ENCODE results near the gene PACRG.

PACRG gene

GRCh38 chr6:163259689-163260088, 531.9 kb downstream of the PACRG start:
- no peak for DNase-seq

- peak; percentile 25 for DNase-seq
Measured at GRCh38 chr6:163260111-163260895, 532.5 kb downstream of the PACRG start.

- DNase-seq: no peak
Measured at GRCh38 chr6:163260911-163261310, 533.1 kb downstream of the PACRG start.

- no peak for DNase-seq
Measured at GRCh38 chr6:163261361-163261760, 533.6 kb downstream of the PACRG start.

GRCh38 chr6:163262080-163262479, 534.3 kb downstream of the PACRG start:
- DNase-seq: no peak

- no peak for DNase-seq
Measured at GRCh38 chr6:163263196-163263595, 535.4 kb downstream of the PACRG start.

GRCh38 chr6:163263998-163264661, 536.4 kb downstream of the PACRG start:
- DNase-seq: no peak

- DNase-seq: no peak
Measured at GRCh38 chr6:163264662-163265035, 536.9 kb downstream of the PACRG start.

- no peak for DNase-seq
Measured at GRCh38 chr6:163281634-163282033, 553.9 kb downstream of the PACRG start.

GRCh38 chr6:163282672-163283071, 554.9 kb downstream of the PACRG start:
- no peak for DNase-seq

- DNase-seq: no peak
Measured at GRCh38 chr6:163284151-163284550, 556.4 kb downstream of the PACRG start.

GRCh38 chr6:163285691-163286090, 557.9 kb downstream of the PACRG start:
- no peak for DNase-seq

- no peak for DNase-seq
Measured at GRCh38 chr6:163287626-163288025, 559.9 kb downstream of the PACRG start.

GRCh38 chr6:163288066-163288465, 560.3 kb downstream of the PACRG start:
- no peak for DNase-seq

GRCh38 chr6:163288915-163289314, 561.1 kb downstream of the PACRG start:
- no peak for DNase-seq

- no peak for DNase-seq
Measured at GRCh38 chr6:163289447-163289846, 561.7 kb downstream of the PACRG start.

- no peak for DNase-seq
Measured at GRCh38 chr6:163290545-163291274, 562.9 kb downstream of the PACRG start.

- DNase-seq: no peak
Measured at GRCh38 chr6:163291622-163292021, 563.8 kb downstream of the PACRG start.

GRCh38 chr6:163293286-163293685, 565.5 kb downstream of the PACRG start:
- DNase-seq: no peak

GRCh38 chr6:163294734-163295133, 567.0 kb downstream of the PACRG start:
- no peak for DNase-seq

GRCh38 chr6:163296835-163297519, 569.2 kb downstream of the PACRG start:
- no peak for DNase-seq

- DNase-seq: no peak
Measured at GRCh38 chr6:163298079-163298830, 570.5 kb downstream of the PACRG start.

- no peak for DNase-seq
Measured at GRCh38 chr6:163300838-163301237, 573.1 kb downstream of the PACRG start.
